Liver (tissue), 9 donors: ENCODE results near the gene SORL1. TPM values are rescaled to one million over a fixed set of nuclear protein-coding genes. Genes with fewer than 3 reads are reported as not detected.

Experiments used
- DNase-seq: peaks from one replicate; pipeline ENCODE4 v3.0.0-alpha.2; 2017; ENCODE audit warnings: low spot score
- H3K27ac ChIP-seq, 2 donors: one replicate each; pipeline ENCODE4 v1.7.0; 2013; ENCODE audit warnings: inconsistent platforms in 2 of 2, low read length in 2 of 2, control low read depth in 1 of 2, low read depth in 1 of 2, mild to moderate bottlenecking in 1 of 2
- H3K27me3 ChIP-seq, 4 donors: one replicate each; pipeline versions ENCODE4 v1.6.1 to v1.7.0; 2013; ENCODE audit warnings: low read length in 3 of 4, inconsistent platforms in 1 of 4, mild to moderate bottlenecking in 1 of 4, moderate library complexity in 1 of 4; ENCODE audit not compliant: control insufficient read depth in 4 of 4, insufficient read depth in 4 of 4
- H3K36me3 ChIP-seq, 4 donors: one replicate each; pipeline versions ENCODE4 v1.6.1 to v1.7.0; 2013; ENCODE audit warnings: low read length in 3 of 4, mild to moderate bottlenecking in 3 of 4, low read depth in 1 of 4, moderate library complexity in 1 of 4; ENCODE audit not compliant: control insufficient read depth in 4 of 4, insufficient read depth in 3 of 4
- H3K4me1 ChIP-seq, 4 donors: one replicate each; pipeline versions ENCODE4 v1.6.1 to v1.7.0; 2013; ENCODE audit warnings: low read length in 3 of 4, mild to moderate bottlenecking in 3 of 4, moderate library complexity in 1 of 4; ENCODE audit not compliant: control insufficient read depth in 4 of 4, insufficient read depth in 4 of 4
- H3K4me3 ChIP-seq, 3 donors: one replicate each; pipeline versions ENCODE4 v1.6.1 to v1.7.0; 2013; ENCODE audit warnings: low read length in 3 of 3, control low read depth in 1 of 3, low read depth in 1 of 3, mild to moderate bottlenecking in 1 of 3
- H3K9ac ChIP-seq, 2 donors: one replicate each; pipeline ENCODE4 v1.7.0; 2013; ENCODE audit warnings: low read length in 2 of 2, mild to moderate bottlenecking in 2 of 2, moderate library complexity in 2 of 2, control low read depth in 1 of 2, low read depth in 1 of 2
- H3K9me3 ChIP-seq, 4 donors: one replicate each; pipeline versions ENCODE4 v1.6.1 to v1.7.0; 2013; ENCODE audit warnings: low read length in 3 of 4; ENCODE audit not compliant: control insufficient read depth in 4 of 4
- ATF3 ChIP-seq: IDR thresholded peaks from 2 replicates; pipeline ENCODE4 v1.6.1; 2016; ENCODE audit warnings: antibody characterized with exemption
- CTCF ChIP-seq: fragments of 150-350 bp; IDR thresholded peaks from 2 replicates; pipeline ENCODE4 v1.5.1; 2017; ENCODE audit warnings: improper control_type of control experiment, low read depth, low read length; ENCODE audit not compliant: missing input control
- FOXA2 ChIP-seq: IDR thresholded peaks from 2 replicates; pipeline ENCODE4 v1.6.1; 2016; ENCODE audit warnings: antibody characterized with exemption
- HNF4A ChIP-seq, 2 donors: conservative IDR thresholded peaks; 2 replicates each; pipeline ENCODE4 v1.6.1; 2016; ENCODE audit warnings: antibody characterized with exemption in 2 of 2, mild to moderate bottlenecking in 2 of 2
- HNF4G ChIP-seq: IDR thresholded peaks from 2 replicates; pipeline ENCODE4 v1.6.1; 2016; ENCODE audit warnings: antibody characterized with exemption
- JUND ChIP-seq, 2 donors: IDR thresholded peaks; 2 replicates each; pipeline ENCODE4 v1.6.1; 2016; ENCODE audit warnings: antibody characterized with exemption in 2 of 2
- MAX ChIP-seq: IDR thresholded peaks from 2 replicates; pipeline ENCODE4 v1.6.1; 2016; ENCODE audit warnings: antibody characterized with exemption
- NR2F2 ChIP-seq: IDR thresholded peaks from 2 replicates; pipeline ENCODE4 v1.6.1; 2016; ENCODE audit warnings: antibody characterized with exemption
- RAD21 ChIP-seq, 2 donors: IDR thresholded peaks; 2 replicates each; pipeline ENCODE4 v1.6.1; 2016; ENCODE audit warnings: antibody characterized with exemption in 2 of 2, mild to moderate bottlenecking in 2 of 2
- REST ChIP-seq: IDR thresholded peaks from 2 replicates; pipeline ENCODE4 v1.6.1; 2016; ENCODE audit warnings: antibody characterized with exemption, mild to moderate bottlenecking
- RXRA ChIP-seq, 2 donors: IDR thresholded peaks; 2 replicates each; pipeline ENCODE4 v1.6.1; 2017 to 2018; ENCODE audit warnings: antibody characterized with exemption in 2 of 2, mild to moderate bottlenecking in 1 of 2
- SP1 ChIP-seq: IDR thresholded peaks from 2 replicates; pipeline ENCODE4 v1.6.1; 2018; ENCODE audit warnings: antibody characterized with exemption, mild to moderate bottlenecking
- TAF1 ChIP-seq: conservative IDR thresholded peaks from 2 replicates; pipeline ENCODE4 v1.6.1; 2016; ENCODE audit warnings: antibody characterized with exemption, mild to moderate bottlenecking
- YY1 ChIP-seq: IDR thresholded peaks from 2 replicates; pipeline ENCODE4 v1.6.1; 2016; ENCODE audit warnings: antibody characterized with exemption, mild to moderate bottlenecking
- WGBS: extraction: QIAGEN DNeasy Blood & Tissue Kit; methylation state at CpG from one replicate; pipeline ENCODE4 v1.1.7; 2013; 5-methylcytosine and 5-hydroxymethylcytosine counted together
- polyA plus RNA-seq, 2 donors: library from polyadenylated mRNA; stranded (reverse) in 1 of 2; unstranded in 1 of 2; fragments of 200-250 nt in 1 of 2; fragments of >200 nt in 1 of 2; fragmentation: Nextera tagmentation in 1 of 2; extraction: Ambion mirVana in 1 of 2; gene quantifications; one replicate each; pipeline versions ENCODE4 v1.2.1 to v1.2.3, GENCODE V29; 2013 to 2015
- total RNA-seq, 2 donors: library from RNA; depleted of rRNA; stranded (reverse); fragments of >200 nt; gene quantifications; one replicate each; pipeline ENCODE4 v1.2.3, GENCODE V29; 2014
- donor health status: healthy.
- donor health status: healthy.
- donor health status: healthy.
- donor health status: healthy.
- donor health status: healthy.

The SORL1 gene
- total and polyA plus RNA-seq, 4 donors = 14.6 to 124 (median 25.4) TPM

- TF ChIP-seq YY1 = no peak
- TF ChIP-seq FOXA2 = no peak
- TF ChIP-seq HNF4A (conservative IDR thresholded peaks at IDR 0.05) = no peak
Observed at GRCh38 chr11:121651257-121651605, 199.1 kb downstream of the SORL1 start (continued).

GRCh38 chr11:121652971-121653370 lies 200.9 kb downstream of the SORL1 start:
- DNase-seq = no peak
- H3K9ac ChIP-seq = no peak overlapping the region
- TF ChIP-seq SP1 (no peak), RAD21 (IDR thresholded peaks at IDR 0.05) (peak in 1 of 2 donors; percentile 40)
- H3K27me3 ChIP-seq = no peaks in the 10 kb centered on the region
- peaks cover 3 to 18% (median 8%) of the 10 kb centered on the region in 4 donors for H3K4me1 ChIP-seq
- H3K36me3 ChIP-seq = no peaks in the 10 kb centered on the region
- WGBS = 79% methylated on average over 3 of the region's 3 CpGs
- H3K4me3 ChIP-seq = no peak overlapping the region
- H3K9me3 ChIP-seq = no peaks in the 10 kb centered on the region
- H3K27ac ChIP-seq = no peak overlapping the region

GRCh38 chr11:121654259-121654842 lies 202.2 kb downstream of the SORL1 start:
- H3K4me1 ChIP-seq = peaks cover 3 to 18% (median 8%) of the 10 kb centered on the region in 4 donors
- H3K36me3 ChIP-seq = no peaks in the 10 kb centered on the region
- H3K9me3 ChIP-seq = no peaks in the 10 kb centered on the region
- H3K27me3 ChIP-seq = no peaks in the 10 kb centered on the region
- whole genome bisulfite sequencing = 84% methylated on average over 8 of the region's 8 CpGs
- H3K27ac ChIP-seq = no peak overlapping the region
- no peak for TF ChIP-seq FOXA2
- TF ChIP-seq YY1 = no peak
- TF ChIP-seq NR2F2 = no peak
- H3K9ac ChIP-seq = no peak overlapping the region
- no peak for DNase-seq
- no peak overlapping the region for H3K4me3 ChIP-seq

GRCh38 chr11:121654843-121655536 lies 202.9 kb downstream of the SORL1 start:
- WGBS = 22% methylated on average over 16 of the region's 16 CpGs
- Histone ChIP-seq H3K9ac (no peak overlapping the region), H3K4me3 (peak overlapping the region; percentile 30 to 67 (median 46)), H3K4me1 (peaks cover 3 to 18% (median 8%) of the 10 kb centered on the region in 4 donors), H3K27ac (peak overlapping the region in 1 of 2 donors; percentile 83), H3K36me3 (no peaks in the 10 kb centered on the region), H3K27me3 (no peaks in the 10 kb centered on the region), H3K9me3 (no peaks in the 10 kb centered on the region)
- TF ChIP-seq ATF3 = no peak
- no peak for TF ChIP-seq MAX
- no peak for TF ChIP-seq HNF4G
- TF ChIP-seq TAF1 = no peak
- no peak for TF ChIP-seq RAD21 (IDR thresholded peaks at IDR 0.05)
- no peak for TF ChIP-seq HNF4A (conservative IDR thresholded peaks at IDR 0.05)
- no peak for TF ChIP-seq RXRA (IDR thresholded peaks at IDR 0.05)
- TF ChIP-seq JUND (IDR thresholded peaks at IDR 0.05) = no peak
- TF ChIP-seq FOXA2 = no peak
- TF ChIP-seq CTCF = no peak
- TF ChIP-seq REST = no peak
- no peak for TF ChIP-seq YY1
- DNase-seq = no peak
